ENCODE results near the gene SERPINC1. TPM values are rescaled to one million over a fixed set of nuclear protein-coding genes. Genes with fewer than 3 reads are reported as not detected.
A peak's percentile ranks its signal among the peaks of the same experiment; 100 is the strongest.
"Not testable (repeated sequence)": the region's sequence is repeated elsewhere in the genome, so short reads cannot be mapped to it uniquely, and the experiment has no call there.

The SERPINC1 gene
- total RNA-seq, 4 donors from 2014 or later, result not detected

DNA sequence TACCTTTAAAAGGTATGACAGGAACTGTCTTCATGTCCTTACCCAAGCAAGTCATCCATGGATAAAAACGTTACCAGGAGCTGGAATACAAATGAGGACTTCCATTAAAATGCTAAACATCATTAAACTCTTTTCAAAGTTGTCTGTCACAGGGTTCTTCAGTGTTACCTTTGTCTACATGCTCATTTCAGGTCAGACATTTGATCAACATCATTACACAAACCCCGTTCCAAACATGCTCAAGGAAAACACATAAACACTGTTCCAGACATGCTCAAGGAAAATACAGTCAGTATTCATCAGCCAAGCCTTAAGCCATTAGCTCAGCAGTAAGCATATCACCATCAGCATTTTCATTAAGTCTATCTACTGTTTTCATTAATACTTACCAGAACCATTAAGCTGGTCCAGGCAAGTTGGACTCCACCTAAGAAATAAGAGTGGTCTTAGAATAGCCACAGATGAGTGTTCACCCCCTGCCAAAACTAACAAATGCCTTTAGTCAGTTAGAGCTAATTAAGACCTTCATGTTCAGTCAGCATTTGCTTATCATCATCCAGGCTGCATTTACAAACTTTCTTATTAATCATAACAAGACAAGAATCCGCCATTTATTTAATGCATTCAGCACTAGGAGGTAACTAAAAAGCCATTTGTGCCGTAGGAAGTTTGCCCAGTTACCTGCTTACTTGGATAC, 51.5 kb downstream of the SERPINC1 start:
- intact Hi-C loops (cut with DNase I), result loop anchor here (2.0 to 5.0 kb wide), 3 partner anchors 41 to 433 kb away; partner anchors contain the start of genes CENPL, DARS2 and RC3H1
- H3K9me3 ChIP-seq, result no peaks in the 10 kb centered on the region
- no peak for DNase-seq (ENCODE audit: extremely low spot score)
- TF ChIP-seq POLR2AphosphoS5 (IDR thresholded peaks at IDR 0.05) (no peak), EP300 (IDR thresholded peaks at IDR 0.05) (no peak), POLR2A (IDR thresholded peaks at IDR 0.05; ENCODE audit: low read depth) (no peak)
- TF ChIP-seq, protein P1, sequence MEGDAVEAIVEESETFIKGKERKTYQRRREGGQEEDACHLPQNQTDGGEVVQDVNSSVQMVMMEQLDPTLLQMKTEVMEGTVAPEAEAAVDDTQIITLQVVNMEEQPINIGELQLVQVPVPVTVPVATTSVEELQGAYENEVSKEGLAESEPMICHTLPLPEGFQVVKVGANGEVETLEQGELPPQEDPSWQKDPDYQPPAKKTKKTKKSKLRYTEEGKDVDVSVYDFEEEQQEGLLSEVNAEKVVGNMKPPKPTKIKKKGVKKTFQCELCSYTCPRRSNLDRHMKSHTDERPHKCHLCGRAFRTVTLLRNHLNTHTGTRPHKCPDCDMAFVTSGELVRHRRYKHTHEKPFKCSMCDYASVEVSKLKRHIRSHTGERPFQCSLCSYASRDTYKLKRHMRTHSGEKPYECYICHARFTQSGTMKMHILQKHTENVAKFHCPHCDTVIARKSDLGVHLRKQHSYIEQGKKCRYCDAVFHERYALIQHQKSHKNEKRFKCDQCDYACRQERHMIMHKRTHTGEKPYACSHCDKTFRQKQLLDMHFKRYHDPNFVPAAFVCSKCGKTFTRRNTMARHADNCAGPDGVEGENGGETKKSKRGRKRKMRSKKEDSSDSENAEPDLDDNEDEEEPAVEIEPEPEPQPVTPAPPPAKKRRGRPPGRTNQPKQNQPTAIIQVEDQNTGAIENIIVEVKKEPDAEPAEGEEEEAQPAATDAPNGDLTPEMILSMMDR (IDR thresholded peaks at IDR 0.05), result no peak
- H3K36me3 ChIP-seq, result peaks cover 32 to 65% (median 53%) of the 10 kb centered on the region in 4 donors
- peak overlapping the region in 2 of 4 donors; percentile 5 to 96 for H3K4me3 ChIP-seq
- peaks cover 20 to 48% (median 46%) of the 10 kb centered on the region in 4 donors for H3K4me1 ChIP-seq
- WGBS, result 34% methylated on average over 4 of the region's 4 CpGs
- peak overlapping the region in 2 of 4 donors; percentile 13 to 99 for H3K27ac ChIP-seq (replicated peaks in 1 of 4)
- H3K27me3 ChIP-seq, result no peaks in the 10 kb centered on the region

DNA sequence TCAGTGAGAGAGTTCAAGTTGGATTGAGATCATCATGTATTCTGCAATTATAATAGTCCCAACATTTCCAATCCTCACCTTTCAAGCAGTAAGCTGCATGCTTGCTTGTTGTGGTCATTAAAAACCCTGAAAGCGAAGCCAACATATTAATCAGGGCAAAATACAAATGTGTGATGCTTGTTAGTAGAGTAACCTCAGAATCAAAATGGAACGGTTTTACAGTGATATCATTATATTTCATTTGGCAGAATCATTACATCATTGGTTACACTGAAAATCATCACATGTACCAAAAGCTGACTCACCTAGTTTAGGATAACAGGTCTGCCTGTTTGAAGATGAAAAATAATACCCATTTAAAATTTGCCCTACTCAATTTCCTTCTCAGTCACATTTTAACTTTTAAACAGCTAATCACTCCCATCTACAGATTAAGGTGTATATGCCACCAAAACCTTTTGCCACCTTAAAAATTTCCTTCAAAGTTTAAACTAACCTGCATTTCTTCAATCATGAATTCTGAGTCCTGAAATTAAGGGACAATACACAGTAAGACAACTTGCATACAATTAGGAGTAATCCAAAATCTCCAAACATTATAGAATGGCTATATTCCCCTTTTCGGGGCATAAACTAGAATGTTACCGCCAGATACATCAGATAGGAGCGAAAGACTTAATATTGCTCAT, 52.8 kb downstream of the SERPINC1 start:
- intact Hi-C loops (cut with DNase I), result no loop called here
- H3K27ac ChIP-seq (replicated peaks in 1 of 4), result no peak overlapping the region
- no peak overlapping the region for H3K4me3 ChIP-seq
- H3K4me1 ChIP-seq, result peaks cover 18 to 39% (median 38%) of the 10 kb centered on the region in 4 donors
- TF ChIP-seq EP300 (IDR thresholded peaks at IDR 0.05), result no peak
- no peak for TF ChIP-seq POLR2A (IDR thresholded peaks at IDR 0.05; ENCODE audit: low read depth)
- TF ChIP-seq, protein P1 (IDR thresholded peaks at IDR 0.05), result no peak
- TF ChIP-seq POLR2AphosphoS5 (IDR thresholded peaks at IDR 0.05), result no peak
- WGBS, result 83% methylated on average over 5 of the region's 5 CpGs
- no peaks in the 10 kb centered on the region for H3K9me3 ChIP-seq
- DNase-seq (ENCODE audit: extremely low spot score), result no peak
- H3K36me3 ChIP-seq, result peaks cover 32 to 71% (median 60%) of the 10 kb centered on the region in 4 donors
- no peaks in the 10 kb centered on the region for H3K27me3 ChIP-seq

DNA sequence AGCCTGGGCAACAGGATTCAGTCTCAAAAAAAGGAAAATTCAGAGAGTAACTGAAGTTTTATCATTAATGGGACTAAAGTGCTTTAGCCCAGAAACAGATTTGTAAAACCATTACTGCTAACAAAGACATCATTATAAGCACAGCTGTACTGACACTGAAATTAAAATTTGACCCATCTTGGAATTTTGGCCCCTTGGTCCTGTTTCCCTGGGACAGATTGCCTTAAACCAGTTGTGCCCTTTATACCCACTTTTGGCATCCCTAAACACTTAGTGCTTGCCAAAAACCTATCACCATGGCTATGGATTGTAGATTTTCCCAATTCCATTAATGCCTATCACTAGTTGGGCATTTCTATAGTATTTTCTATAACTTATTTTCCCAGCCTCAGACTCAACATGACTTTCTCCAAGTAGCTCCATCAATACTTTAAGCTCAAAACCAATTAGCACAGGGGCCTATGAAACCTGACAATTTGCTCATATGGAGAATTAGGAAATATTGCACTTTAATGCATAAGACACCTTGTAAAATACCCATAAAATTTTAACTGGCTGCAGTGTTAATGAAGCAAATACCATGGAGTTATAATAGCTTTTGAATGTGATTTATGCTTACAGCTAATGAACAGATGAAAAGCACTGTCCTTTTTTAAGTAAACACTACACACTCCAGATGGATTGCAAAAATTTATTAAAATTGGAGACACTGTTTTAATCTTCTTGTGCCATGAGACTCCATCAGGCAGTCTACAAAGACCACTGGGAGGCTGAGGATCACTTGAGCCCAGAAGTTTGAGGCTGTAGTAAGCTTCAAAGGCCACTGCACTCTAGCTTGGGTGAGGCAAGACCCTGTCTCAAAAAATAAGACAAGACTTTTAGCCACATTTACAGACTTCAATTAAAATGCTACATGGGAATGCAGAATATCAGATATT, 53.6 kb downstream of the SERPINC1 start:
- Histone ChIP-seq H3K4me1 (peaks cover 14 to 32% (median 30%) of the 10 kb centered on the region in 4 donors), H3K27ac (replicated peaks in 1 of 4) (no peak overlapping the region), H3K9me3 (no peaks in the 10 kb centered on the region), H3K4me3 (no peak overlapping the region), H3K36me3 (peaks cover 32 to 79% (median 67%) of the 10 kb centered on the region in 4 donors), H3K27me3 (no peaks in the 10 kb centered on the region)
- TF ChIP-seq EP300 (IDR thresholded peaks at IDR 0.05), result no peak
- intact Hi-C loops (cut with DNase I), result no loop called here
- no peak for DNase-seq (ENCODE audit: extremely low spot score)

DNA sequence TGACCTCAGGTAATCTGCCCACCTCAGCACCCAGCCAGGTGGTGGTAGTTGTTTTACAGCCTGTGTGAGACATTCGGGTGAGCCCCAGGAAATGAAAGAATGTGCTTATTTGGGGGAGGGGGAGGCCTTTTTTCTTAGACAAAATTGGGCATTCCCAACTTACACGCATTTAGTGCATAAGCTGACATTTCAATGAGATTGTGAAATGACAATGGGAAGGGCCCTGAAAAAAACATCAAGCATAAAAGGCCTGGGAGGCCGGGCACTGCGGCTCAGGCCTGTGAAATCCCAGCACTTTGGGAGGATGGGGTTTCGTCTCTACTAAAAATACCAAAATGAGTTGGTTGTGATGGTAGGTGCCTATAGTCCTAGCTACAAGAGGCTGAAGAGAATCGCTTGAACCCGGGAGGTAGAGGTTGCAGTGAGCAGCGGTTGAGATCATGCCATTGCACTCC, 54.3 kb downstream of the SERPINC1 start:
- 62% methylated on average over 8 of the region's 8 CpGs for WGBS
- Histone ChIP-seq H3K27me3 (no peaks in the 10 kb centered on the region), H3K9me3 (no peaks in the 10 kb centered on the region), H3K36me3 (peaks cover 32 to 86% (median 73%) of the 10 kb centered on the region in 4 donors), H3K27ac (replicated peaks in 1 of 4) (no peak overlapping the region), H3K4me3 (no peak overlapping the region), H3K4me1 (peaks cover 14 to 32% (median 30%) of the 10 kb centered on the region in 4 donors)
- TF ChIP-seq EP300 (IDR thresholded peaks at IDR 0.05) (no peak), POLR2A (IDR thresholded peaks at IDR 0.05; ENCODE audit: low read depth) (no peak), POLR2AphosphoS5 (IDR thresholded peaks at IDR 0.05) (no peak)
- TF ChIP-seq, protein P1 (IDR thresholded peaks at IDR 0.05), result no peak
- intact Hi-C loops (cut with DNase I), result no loop called here
- no peak for DNase-seq (ENCODE audit: extremely low spot score)

DNA sequence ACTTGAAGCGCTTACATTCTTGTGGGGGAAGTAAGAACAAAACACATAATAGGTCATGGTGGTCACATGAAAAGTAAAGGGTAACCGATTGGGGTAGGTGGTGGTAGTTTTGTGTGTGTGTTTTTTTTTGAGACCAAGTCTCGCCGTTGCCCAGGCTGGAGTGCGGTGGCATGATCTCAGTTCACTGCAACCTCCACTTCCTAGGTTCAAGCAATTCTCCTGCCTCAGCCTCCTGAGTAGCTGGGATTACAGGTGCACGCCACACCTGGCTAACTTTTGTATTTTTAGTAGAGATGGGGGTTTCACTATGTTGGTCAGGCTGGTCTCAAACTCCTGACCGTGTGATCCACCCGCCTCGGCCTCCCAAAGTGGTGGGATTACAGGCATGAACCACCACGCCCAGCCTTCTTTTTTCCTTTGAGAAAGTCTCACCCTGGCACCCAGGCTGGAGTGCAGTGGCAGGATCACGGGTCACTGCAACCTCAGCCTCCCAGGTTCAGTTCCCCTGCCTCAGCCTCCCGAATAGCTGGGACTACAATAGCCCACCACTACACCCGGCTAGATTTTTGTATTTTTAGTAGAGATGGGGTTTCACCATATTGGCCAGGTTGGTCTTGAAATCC, 54.9 kb downstream of the SERPINC1 start:
- 94% methylated on average over 9 of the region's 13 CpGs for WGBS
- H3K27me3 ChIP-seq; H3K9me3 ChIP-seq; intact Hi-C loops (cut with DNase I); H3K27ac ChIP-seq (replicated peaks in 1 of 4); H3K4me3 ChIP-seq; DNase-seq (ENCODE audit: extremely low spot score): not testable (repeated sequence)
- peaks cover 32 to 90% (median 79%) of the 10 kb centered on the region in 4 donors for H3K36me3 ChIP-seq
- H3K4me1 ChIP-seq, result peaks cover 14 to 32% (median 27%) of the 10 kb centered on the region in 4 donors
